Caco-2 (cell line): ENCODE data around the gene ZMAT5. TPM values are rescaled to one million over a fixed set of nuclear protein-coding genes. Genes with fewer than 3 reads are reported as not detected.

Experiments
- BruUV-seq: library from RNA; stranded (reverse); fragments of 400-500 nt; replicated peaks from 2 replicates; lab custom pipeline; 2021; lab: Mats Ljungman, UMichigan
- CTCF ChIA-PET: fragments of 300-600 bp; sonication (Branson Sonifier 250); formaldehyde crosslinking; loops from one replicate; lab custom pipeline; 2022; ENCODE audit warnings: antibody characterized with exemption; lab: Charles Lee
- POLR2A ChIA-PET: fragments of 300-600 bp; sonication (Branson Sonifier 250); formaldehyde crosslinking; loops from one replicate; lab custom pipeline; 2022; ENCODE audit warnings: antibody characterized with exemption; lab: Charles Lee
- DNase-seq, 2 experiments: peaks; one replicate each; pipeline versions ENCODE4 v3.0.0 to v3.0.0-alpha.2; 2020 to 2022
- H3K27me3 ChIP-seq: replicated peaks from 2 replicates; pipeline ENCODE4 v1.6.0; 2011; ENCODE audit warnings: low read length; ENCODE audit not compliant: control insufficient read depth, insufficient read depth
- H3K36me3 ChIP-seq: 2 replicates; pipeline ENCODE4 v1.5.1; 2011; ENCODE audit warnings: low read length; ENCODE audit not compliant: control insufficient read depth, insufficient read depth
- H3K4me1 ChIP-seq: fragments of 250-450 bp; sonication (Bioruptor Pico); 2 replicates; pipeline ENCODE4 v1.5.1; 2020; ENCODE audit warnings: mild to moderate bottlenecking
- H3K4me3 ChIP-seq: 2 replicates; pipeline ENCODE4 v1.5.1; 2011; ENCODE audit warnings: low read depth, mild to moderate bottlenecking, control low read depth, low read length
- H3K9me3 ChIP-seq: fragments of 250-450 bp; sonication (Bioruptor Pico); 2 replicates; pipeline ENCODE4 v1.5.1; 2020; ENCODE audit warnings: mild to moderate bottlenecking, moderate library complexity
- H3K27ac Mint-ChIP-seq: one replicate; pipeline ENCODE4 v1.8.0; 2022; ENCODE audit warnings: mixed read lengths; ENCODE audit not compliant: unreplicated experiment
- H3K27me3 Mint-ChIP-seq: one replicate; pipeline ENCODE4 v1.8.0; 2022; ENCODE audit warnings: mixed read lengths; ENCODE audit not compliant: insufficient read depth, unreplicated experiment
- H3K36me3 Mint-ChIP-seq: one replicate; pipeline ENCODE4 v1.8.0; 2022; ENCODE audit warnings: mild to moderate bottlenecking, mixed read lengths; ENCODE audit not compliant: insufficient read depth, unreplicated experiment
- H3K4me1 Mint-ChIP-seq: one replicate; pipeline ENCODE4 v1.8.0; 2022; ENCODE audit warnings: low read depth, mixed read lengths; ENCODE audit not compliant: unreplicated experiment
- H3K4me3 Mint-ChIP-seq: one replicate; pipeline ENCODE4 v1.8.0; 2022; ENCODE audit warnings: mild to moderate bottlenecking, moderate library complexity, mixed read lengths; ENCODE audit not compliant: unreplicated experiment
- H3K9me3 Mint-ChIP-seq: one replicate; pipeline ENCODE4 v1.8.0; 2022; ENCODE audit warnings: mixed read lengths; ENCODE audit not compliant: unreplicated experiment
- intact Hi-C: fragments of 100-400 bp; cut with micrococcal nuclease; formaldehyde crosslinking; loops from one replicate; pipeline ENCODE4 v1.10.0; 2022; ENCODE audit not compliant: unreplicated experiment
- total RNA-seq: library from RNA; stranded (reverse); gene quantifications from 2 replicates; pipeline ENCODE4 v1.2.3, GENCODE V29; 2022
- TF ChIP-seq, protein P1 (sequence below), 2 experiments: fragments of 200-600 bp in 1 of 2; IDR thresholded peaks; 1 replicate in 1 of 2; 2 replicates in 1 of 2; pipeline versions ENCODE4 v1.5.1 to v1.8.0; 2011 to 2022; ENCODE audit warnings: antibody characterized with exemption in 1 of 2, control low read depth in 1 of 2, inconsistent platforms in 1 of 2, low read depth in 1 of 2, low read length in 1 of 2, mild to moderate bottlenecking in 1 of 2, moderate library complexity in 1 of 2; ENCODE audit not compliant: insufficient read depth in 1 of 2, severe bottlenecking in 1 of 2, unreplicated experiment in 1 of 2

Gene ZMAT5
- total RNA-seq, 1 experiment from 2014 or later: 19.7 TPM

DNA sequence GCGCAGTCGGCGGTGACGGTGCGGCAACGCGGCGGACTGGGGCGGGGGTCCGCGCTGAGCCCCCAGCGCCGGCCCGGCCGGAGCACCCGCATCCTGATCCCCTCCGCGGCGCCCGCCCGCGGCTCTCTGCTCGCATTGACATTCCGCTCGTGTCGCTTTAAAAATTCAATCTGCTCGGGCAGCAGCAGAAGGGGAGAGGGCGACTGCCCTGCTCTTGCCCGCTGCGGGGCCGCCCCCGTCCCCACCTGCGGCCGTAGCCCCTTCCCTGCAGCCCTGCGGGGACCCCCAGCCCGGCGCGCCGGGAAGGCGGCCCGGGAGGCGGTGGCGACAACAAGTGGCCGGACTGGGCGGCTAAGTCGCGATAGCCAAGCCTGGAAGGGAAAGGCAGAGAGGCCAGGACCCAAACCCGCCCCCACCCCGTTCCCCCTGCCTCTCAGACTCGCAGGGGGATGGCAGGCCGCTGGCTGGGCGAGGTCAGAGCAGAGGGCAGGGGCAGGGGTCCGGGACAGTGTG, 45.9 kb downstream of the ZMAT5 start:
- H3K9me3 ChIP-seq: no peaks in the 10 kb centered on the region
- TF ChIP-seq, protein P1, sequence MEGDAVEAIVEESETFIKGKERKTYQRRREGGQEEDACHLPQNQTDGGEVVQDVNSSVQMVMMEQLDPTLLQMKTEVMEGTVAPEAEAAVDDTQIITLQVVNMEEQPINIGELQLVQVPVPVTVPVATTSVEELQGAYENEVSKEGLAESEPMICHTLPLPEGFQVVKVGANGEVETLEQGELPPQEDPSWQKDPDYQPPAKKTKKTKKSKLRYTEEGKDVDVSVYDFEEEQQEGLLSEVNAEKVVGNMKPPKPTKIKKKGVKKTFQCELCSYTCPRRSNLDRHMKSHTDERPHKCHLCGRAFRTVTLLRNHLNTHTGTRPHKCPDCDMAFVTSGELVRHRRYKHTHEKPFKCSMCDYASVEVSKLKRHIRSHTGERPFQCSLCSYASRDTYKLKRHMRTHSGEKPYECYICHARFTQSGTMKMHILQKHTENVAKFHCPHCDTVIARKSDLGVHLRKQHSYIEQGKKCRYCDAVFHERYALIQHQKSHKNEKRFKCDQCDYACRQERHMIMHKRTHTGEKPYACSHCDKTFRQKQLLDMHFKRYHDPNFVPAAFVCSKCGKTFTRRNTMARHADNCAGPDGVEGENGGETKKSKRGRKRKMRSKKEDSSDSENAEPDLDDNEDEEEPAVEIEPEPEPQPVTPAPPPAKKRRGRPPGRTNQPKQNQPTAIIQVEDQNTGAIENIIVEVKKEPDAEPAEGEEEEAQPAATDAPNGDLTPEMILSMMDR (IDR thresholded peaks at IDR 0.05; ENCODE audit: insufficient read depth in 1 of 2, low read depth in 1 of 2, low read length in 1 of 2, severe bottlenecking in 1 of 2, unreplicated experiment in 1 of 2): no peak
- H3K4me3 Mint-ChIP-seq: peak overlapping the region; percentile 51
- H3K4me1 ChIP-seq: no peaks in the 10 kb centered on the region
- intact Hi-C loops: no loop called here
- H3K36me3 Mint-ChIP-seq: no peaks in the 10 kb centered on the region
- H3K4me1 Mint-ChIP-seq: no peaks in the 10 kb centered on the region
- no peaks in the 10 kb centered on the region for H3K27me3 ChIP-seq
- no TSS peak for BruUV-seq
- H3K36me3 ChIP-seq: no peaks in the 10 kb centered on the region
- H3K4me3 ChIP-seq: no peak overlapping the region
- peaks cover 15% of the 10 kb centered on the region for H3K27me3 Mint-ChIP-seq
- no peak for DNase-seq
- CTCF ChIA-PET: no interaction called here
- H3K27ac Mint-ChIP-seq: no peak overlapping the region
- POLR2A ChIA-PET: no interaction called here
- H3K9me3 Mint-ChIP-seq: no peaks in the 10 kb centered on the region

DNA sequence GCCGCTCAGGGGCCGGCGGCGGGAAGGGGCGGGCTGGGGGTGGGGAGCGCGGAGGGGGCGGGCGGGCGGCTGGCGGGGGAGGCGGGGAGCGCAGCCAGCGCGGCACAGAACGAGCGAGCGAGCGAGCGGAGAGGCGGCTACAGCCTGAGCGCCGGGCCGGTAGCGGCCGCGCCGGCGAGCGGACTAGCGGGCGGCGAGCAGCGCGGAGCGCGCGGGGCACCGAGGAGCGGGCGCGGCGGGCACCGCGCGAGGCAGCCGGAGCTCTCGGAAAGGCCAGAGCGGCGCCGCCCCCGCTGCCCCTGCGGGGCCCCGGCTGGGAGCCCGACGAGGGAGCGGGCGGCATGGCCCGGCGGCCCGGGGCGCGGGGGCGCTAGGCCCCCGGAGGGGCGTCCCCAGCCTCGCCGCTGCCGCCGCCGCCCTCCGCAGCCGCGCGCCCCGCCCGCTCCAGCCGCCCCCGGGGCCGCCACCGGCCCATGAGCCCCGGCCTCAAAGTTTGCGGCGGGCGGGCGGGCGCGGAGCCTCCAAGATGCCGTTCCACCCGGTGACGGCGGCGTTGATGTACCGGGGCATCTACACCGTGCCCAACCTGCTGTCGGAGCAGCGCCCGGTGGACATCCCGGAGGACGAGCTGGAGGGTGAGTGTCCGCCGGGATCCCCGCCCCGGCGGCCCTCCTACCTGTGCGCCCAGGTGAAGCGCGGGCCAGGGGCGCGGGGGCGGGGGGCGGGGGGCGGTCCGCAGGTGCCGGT, 46.7 kb downstream of the ZMAT5 start, which contains the start of gene CABP7:
Gene CABP7 (plus strand): TSS at position 105 of the 747 bp plus-strand sequence. CDS start 422 bp downstream, at position 527.
- H3K27me3 Mint-ChIP-seq: peaks cover 16% of the 10 kb centered on the region
- no peaks in the 10 kb centered on the region for H3K4me1 Mint-ChIP-seq
- H3K27me3 ChIP-seq: no peaks in the 10 kb centered on the region; the same call in 1 of the 2 replicates
- H3K9me3 ChIP-seq: no peaks in the 10 kb centered on the region
- ChIA-PET CTCF (no interaction called here), POLR2A (no interaction called here)
- peak within 1 kb of the TSS; percentile 14 for H3K4me3 ChIP-seq
- no peaks in the 10 kb centered on the region for H3K36me3 Mint-ChIP-seq
- H3K27ac Mint-ChIP-seq: no peak within 1 kb of the TSS
- peak within 1 kb of the TSS; percentile 51 for H3K4me3 Mint-ChIP-seq
- H3K4me1 ChIP-seq: no peaks in the 10 kb centered on the region
- DNase-seq: no peak
- no peaks in the 10 kb centered on the region for H3K36me3 ChIP-seq
- TF ChIP-seq, protein P1 (IDR thresholded peaks at IDR 0.05; ENCODE audit: insufficient read depth in 1 of 2, low read depth in 1 of 2, low read length in 1 of 2, severe bottlenecking in 1 of 2, unreplicated experiment in 1 of 2): no peak
- intact Hi-C loops: no loop called here
- no TSS peak for BruUV-seq
- H3K9me3 Mint-ChIP-seq: no peaks in the 10 kb centered on the region

DNA sequence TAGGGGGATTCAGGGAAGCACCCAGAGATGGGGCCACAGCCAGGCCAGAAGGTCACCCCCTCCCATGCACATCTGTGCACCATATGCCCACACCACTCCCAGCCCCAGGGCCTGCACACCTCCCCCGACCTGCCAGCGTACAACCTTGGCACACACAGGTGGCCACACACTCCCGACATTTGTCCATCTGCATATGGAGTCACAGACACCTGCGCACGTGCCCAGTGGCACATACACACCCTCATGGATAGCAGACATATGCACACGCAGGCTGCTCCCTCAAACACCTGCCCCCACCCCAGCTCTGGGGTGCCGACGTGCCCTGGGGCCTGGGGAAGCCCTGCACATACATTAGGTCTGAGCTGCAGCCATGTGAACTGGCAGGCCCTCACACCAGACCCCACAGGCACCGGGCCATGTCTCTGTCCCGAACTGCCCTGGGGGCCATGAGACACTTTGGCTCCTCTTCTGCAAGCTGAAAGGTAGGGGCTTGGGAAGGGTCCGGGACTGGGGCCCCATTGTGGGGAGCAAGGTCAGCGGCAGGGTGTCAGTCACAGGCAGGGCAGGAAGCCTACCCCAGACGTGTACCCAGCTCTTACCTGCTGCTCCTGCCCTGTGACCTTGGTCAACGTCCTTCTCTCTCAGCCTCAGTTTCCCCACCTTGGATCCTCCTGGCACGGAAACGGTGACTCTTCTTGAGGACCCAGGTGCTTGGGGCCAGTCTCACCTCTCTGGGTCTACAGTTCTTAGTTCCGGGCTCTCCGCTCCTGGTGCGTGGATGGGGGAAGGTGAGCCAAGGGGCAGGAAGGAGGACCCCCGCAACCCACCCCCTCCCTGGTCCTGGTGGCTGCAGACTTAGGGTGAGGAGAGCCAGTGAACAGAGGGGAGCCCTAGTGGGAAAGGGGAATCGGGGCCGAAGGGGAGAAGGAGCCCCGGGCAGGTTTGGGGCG, 47.6 kb downstream of the ZMAT5 start:
- peak overlapping the region; percentile 48 for H3K4me3 Mint-ChIP-seq
- H3K4me1 Mint-ChIP-seq: no peaks in the 10 kb centered on the region
- Histone ChIP-seq H3K4me1 (no peaks in the 10 kb centered on the region), H3K27me3 (no peaks in the 10 kb centered on the region; the same call in 1 of the 2 replicates), H3K4me3 (no peak overlapping the region; the same call in 1 of the 2 replicates), H3K9me3 (no peaks in the 10 kb centered on the region), H3K36me3 (no peaks in the 10 kb centered on the region)
- DNase-seq: no peak
- H3K27ac Mint-ChIP-seq: no peak overlapping the region
- BruUV-seq: no TSS peak
- TF ChIP-seq, protein P1 (IDR thresholded peaks at IDR 0.05; ENCODE audit: insufficient read depth in 1 of 2, low read depth in 1 of 2, low read length in 1 of 2, severe bottlenecking in 1 of 2, unreplicated experiment in 1 of 2): no peak
- H3K36me3 Mint-ChIP-seq: no peaks in the 10 kb centered on the region
- peaks cover 16% of the 10 kb centered on the region for H3K27me3 Mint-ChIP-seq
- intact Hi-C loops: no loop called here
- H3K9me3 Mint-ChIP-seq: no peaks in the 10 kb centered on the region
- ChIA-PET CTCF (interaction anchor here (2.3 kb wide), 1 partner anchor 83 kb away, joined by 5 read pairs; no protein-coding TSS in a partner anchor), POLR2A (no interaction called here)
